Glutamatergic neuron (in vitro differentiated cells): ENCODE data around the gene SUV39H2. TPM values are rescaled to one million over a fixed set of nuclear protein-coding genes. Genes with fewer than 3 reads are reported as not detected.
"Not testable (repeated sequence)": the region's sequence is repeated elsewhere in the genome, so short reads cannot be mapped to it uniquely, and the experiment has no call there.

Experiments used
- DNase-seq: peaks from one replicate; pipeline ENCODE4 v3.0.0; 2022
- H3K27ac Mint-ChIP-seq: one replicate; pipeline ENCODE4 v1.8.0; 2020; ENCODE audit warnings: mild to moderate bottlenecking, mixed read lengths, inconsistent platforms; ENCODE audit not compliant: unreplicated experiment
- H3K27me3 Mint-ChIP-seq: one replicate; pipeline ENCODE4 v1.8.0; 2020; ENCODE audit warnings: mild to moderate bottlenecking, moderate library complexity, mixed read lengths, inconsistent platforms; ENCODE audit not compliant: unreplicated experiment
- H3K36me3 Mint-ChIP-seq: one replicate; pipeline ENCODE4 v1.8.0; 2020; ENCODE audit warnings: mild to moderate bottlenecking, mixed read lengths, inconsistent platforms; ENCODE audit not compliant: unreplicated experiment
- H3K4me1 Mint-ChIP-seq: one replicate; pipeline ENCODE4 v1.8.0; 2020; ENCODE audit warnings: mild to moderate bottlenecking, low read depth, mixed read lengths, inconsistent platforms; ENCODE audit not compliant: unreplicated experiment
- H3K4me3 Mint-ChIP-seq: one replicate; pipeline ENCODE4 v1.8.0; 2020; ENCODE audit warnings: mild to moderate bottlenecking, mixed read lengths, inconsistent platforms; ENCODE audit not compliant: unreplicated experiment
- H3K9me3 Mint-ChIP-seq: one replicate; pipeline ENCODE4 v1.8.0; 2020; ENCODE audit warnings: mild to moderate bottlenecking, moderate library complexity, mixed read lengths, inconsistent platforms; ENCODE audit not compliant: unreplicated experiment
- CTCF ChIP-seq: fragments of 200-600 bp; sonication (generic); IDR thresholded peaks from one replicate; pipeline ENCODE4 v1.5.0; 2021; ENCODE audit not compliant: partially characterized antibody, unreplicated experiment
- total RNA-seq: library from RNA; stranded (reverse); fragmentation: NEBNext Ultra II Directional; extraction: Animal tissue kit (Norgen Biotek cat#: 25700); gene quantifications from one replicate; pipeline ENCODE4 v1.2.1, GENCODE V29; 2021; ENCODE audit not compliant: unreplicated experiment

SUV39H2 gene
- total RNA-seq, 1 donor from 2014 or later: 15.1 TPM

GRCh38 chr10:14925268-14925667 is 46.6 kb downstream of the SUV39H2 start:
- Mint-ChIP-seq H3K27ac (no peak overlapping the region), H3K27me3 (peaks cover 1% of the 10 kb centered on the region), H3K4me1 (no peaks in the 10 kb centered on the region), H3K36me3 (no peaks in the 10 kb centered on the region), H3K9me3 (peaks cover 1% of the 10 kb centered on the region), H3K4me3 (no peak overlapping the region)
- DNase-seq: no peak
- TF ChIP-seq CTCF: no peak

- no peaks in the 10 kb centered on the region for H3K4me1 Mint-ChIP-seq
- no peaks in the 10 kb centered on the region for H3K36me3 Mint-ChIP-seq
- peaks cover 1% of the 10 kb centered on the region for H3K9me3 Mint-ChIP-seq
- no peak for TF ChIP-seq CTCF
- no peak for DNase-seq
- H3K4me3 Mint-ChIP-seq: no peak overlapping the region
- no peak overlapping the region for H3K27ac Mint-ChIP-seq
- H3K27me3 Mint-ChIP-seq: peaks cover 1% of the 10 kb centered on the region
Measured at GRCh38 chr10:14926061-14926470, 47.4 kb downstream of the SUV39H2 start.

GRCh38 chr10:14926722-14927416 is 48.2 kb downstream of the SUV39H2 start:
- Mint-ChIP-seq H3K4me3 (no peak overlapping the region), H3K9me3 (peaks cover 1% of the 10 kb centered on the region), H3K4me1 (no peaks in the 10 kb centered on the region), H3K27ac (no peak overlapping the region), H3K27me3 (peaks cover 1% of the 10 kb centered on the region), H3K36me3 (no peaks in the 10 kb centered on the region)
- no peak for DNase-seq
- TF ChIP-seq CTCF: no peak

GRCh38 chr10:14930610-14931009 is 51.9 kb downstream of the SUV39H2 start:
- H3K4me1 Mint-ChIP-seq: no peaks in the 10 kb centered on the region
- no peak for DNase-seq
- no peak overlapping the region for H3K27ac Mint-ChIP-seq
- peaks cover 3% of the 10 kb centered on the region for H3K27me3 Mint-ChIP-seq
- no peak for TF ChIP-seq CTCF
- H3K36me3 Mint-ChIP-seq: no peaks in the 10 kb centered on the region
- H3K9me3 Mint-ChIP-seq: peaks cover 1% of the 10 kb centered on the region
- no peak overlapping the region for H3K4me3 Mint-ChIP-seq

- Mint-ChIP-seq H3K27me3 (peaks cover 2% of the 10 kb centered on the region), H3K9me3 (peaks cover 1% of the 10 kb centered on the region), H3K4me1 (no peaks in the 10 kb centered on the region), H3K27ac (no peak overlapping the region), H3K36me3 (no peaks in the 10 kb centered on the region), H3K4me3 (no peak overlapping the region)
- no peak for TF ChIP-seq CTCF
- no peak for DNase-seq
Measured at GRCh38 chr10:14936584-14936983, 57.9 kb downstream of the SUV39H2 start.

- not testable (repeated sequence) for H3K27me3 Mint-ChIP-seq, H3K4me1 Mint-ChIP-seq, DNase-seq, H3K4me3 Mint-ChIP-seq, H3K27ac Mint-ChIP-seq, H3K36me3 Mint-ChIP-seq, H3K9me3 Mint-ChIP-seq
Measured at GRCh38 chr10:14938971-14939370, 60.3 kb downstream of the SUV39H2 start.

GRCh38 chr10:14942147-14942949 is 63.7 kb downstream of the SUV39H2 start:
- H3K27ac Mint-ChIP-seq, H3K4me1 Mint-ChIP-seq, H3K36me3 Mint-ChIP-seq, H3K27me3 Mint-ChIP-seq, H3K9me3 Mint-ChIP-seq, DNase-seq, H3K4me3 Mint-ChIP-seq: not testable (repeated sequence)
